Measurements from ENCODE around the gene EIF3B.

DNA sequence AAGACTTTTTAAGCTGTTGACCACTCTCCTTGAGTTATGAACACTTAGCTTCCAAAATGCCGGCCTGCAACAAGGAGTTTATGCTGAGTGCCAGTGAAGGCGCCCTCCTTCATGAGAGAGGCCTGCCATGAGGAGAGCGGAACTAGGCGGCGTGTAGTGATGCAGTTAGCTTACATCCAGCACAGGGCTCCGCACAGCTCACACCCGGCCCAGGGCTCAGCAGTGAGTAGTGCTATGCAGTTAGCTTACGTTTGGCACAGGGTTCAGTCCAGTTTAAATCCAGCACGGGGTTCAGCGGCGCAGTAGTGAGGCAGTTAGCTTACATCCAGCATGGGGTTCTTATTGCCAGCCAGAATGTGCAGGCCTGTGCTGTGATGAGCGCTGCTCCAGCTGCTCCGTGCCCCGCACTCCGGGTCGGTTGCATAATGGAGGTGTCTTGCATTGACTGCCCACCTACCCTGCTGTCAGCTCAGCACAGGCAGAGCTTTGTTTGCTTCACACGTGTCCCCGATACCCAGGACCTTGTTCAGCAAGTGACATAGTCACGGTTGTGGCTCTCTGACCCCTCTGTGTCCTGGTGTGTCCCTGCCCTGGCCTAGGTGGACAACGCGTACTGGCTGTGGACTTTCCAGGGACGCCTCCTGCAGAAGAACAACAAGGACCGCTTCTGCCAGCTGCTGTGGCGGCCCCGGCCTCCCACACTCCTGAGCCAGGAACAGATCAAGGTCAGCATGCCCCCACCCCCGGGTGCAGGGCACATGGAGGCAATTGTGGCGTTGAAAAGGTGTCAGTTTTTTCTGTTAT, 21.9 kb downstream of the EIF3B start:
- TF ChIP-seq CHD1 (IDR thresholded peaks at IDR 0.05; ENCODE audit: low read depth, low read length): no peak
- TF ChIP-seq, protein P1, sequence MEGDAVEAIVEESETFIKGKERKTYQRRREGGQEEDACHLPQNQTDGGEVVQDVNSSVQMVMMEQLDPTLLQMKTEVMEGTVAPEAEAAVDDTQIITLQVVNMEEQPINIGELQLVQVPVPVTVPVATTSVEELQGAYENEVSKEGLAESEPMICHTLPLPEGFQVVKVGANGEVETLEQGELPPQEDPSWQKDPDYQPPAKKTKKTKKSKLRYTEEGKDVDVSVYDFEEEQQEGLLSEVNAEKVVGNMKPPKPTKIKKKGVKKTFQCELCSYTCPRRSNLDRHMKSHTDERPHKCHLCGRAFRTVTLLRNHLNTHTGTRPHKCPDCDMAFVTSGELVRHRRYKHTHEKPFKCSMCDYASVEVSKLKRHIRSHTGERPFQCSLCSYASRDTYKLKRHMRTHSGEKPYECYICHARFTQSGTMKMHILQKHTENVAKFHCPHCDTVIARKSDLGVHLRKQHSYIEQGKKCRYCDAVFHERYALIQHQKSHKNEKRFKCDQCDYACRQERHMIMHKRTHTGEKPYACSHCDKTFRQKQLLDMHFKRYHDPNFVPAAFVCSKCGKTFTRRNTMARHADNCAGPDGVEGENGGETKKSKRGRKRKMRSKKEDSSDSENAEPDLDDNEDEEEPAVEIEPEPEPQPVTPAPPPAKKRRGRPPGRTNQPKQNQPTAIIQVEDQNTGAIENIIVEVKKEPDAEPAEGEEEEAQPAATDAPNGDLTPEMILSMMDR (conservative IDR thresholded peaks at IDR 0.05; ENCODE audit: low read depth, low read length): no peak
- TF ChIP-seq FOS (IDR thresholded peaks at IDR 0.05; ENCODE audit: low read depth, low read length): no peak
- no peak for TF ChIP-seq POLR2A (IDR thresholded peaks at IDR 0.05; ENCODE audit: low read depth, low read length)
